Measurements from ENCODE around the gene ARHGAP9.
A peak's percentile ranks its signal among the peaks of the same experiment; 100 is the strongest.

DNA sequence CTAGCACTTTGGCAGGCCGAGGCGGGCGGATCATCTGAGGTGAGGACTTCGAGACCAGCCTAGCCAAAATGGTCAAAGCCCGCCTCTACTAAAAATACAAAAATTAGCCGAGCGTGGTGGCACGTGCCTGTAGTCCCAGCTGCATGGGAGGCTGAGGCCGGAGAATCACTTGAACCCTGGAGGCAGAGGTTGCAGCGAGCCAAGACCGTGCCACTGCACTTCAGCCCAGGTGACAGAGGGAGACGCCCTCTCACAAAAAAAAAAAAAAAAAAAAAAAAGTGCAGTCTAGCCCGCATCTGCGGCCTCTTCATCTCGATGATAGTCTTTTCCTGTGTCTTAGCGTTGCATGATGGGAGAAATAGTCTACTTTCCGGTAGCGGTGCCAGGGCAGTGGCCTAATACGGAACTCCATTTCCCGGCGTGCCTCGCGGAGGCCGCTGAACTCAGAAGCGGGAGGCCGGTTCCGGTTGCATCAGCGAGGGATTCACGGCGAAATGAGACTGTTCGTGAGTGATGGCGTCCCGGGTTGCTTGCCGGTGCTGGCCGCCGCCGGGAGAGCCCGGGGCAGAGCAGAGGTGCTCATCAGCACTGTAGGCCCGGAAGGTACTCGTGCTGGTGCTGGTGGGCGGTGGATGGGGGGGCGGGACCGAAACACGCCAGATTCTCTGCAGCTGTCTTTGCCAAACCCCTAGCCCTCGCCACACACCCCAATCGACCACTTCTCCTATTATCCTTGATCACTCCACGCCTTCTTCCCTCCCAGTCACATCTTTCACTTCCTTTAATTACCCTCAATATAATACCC is 8.1 kb upstream of the ARHGAP9 start, which contains the start of gene MARS1:
- TF ChIP-seq, protein P1, sequence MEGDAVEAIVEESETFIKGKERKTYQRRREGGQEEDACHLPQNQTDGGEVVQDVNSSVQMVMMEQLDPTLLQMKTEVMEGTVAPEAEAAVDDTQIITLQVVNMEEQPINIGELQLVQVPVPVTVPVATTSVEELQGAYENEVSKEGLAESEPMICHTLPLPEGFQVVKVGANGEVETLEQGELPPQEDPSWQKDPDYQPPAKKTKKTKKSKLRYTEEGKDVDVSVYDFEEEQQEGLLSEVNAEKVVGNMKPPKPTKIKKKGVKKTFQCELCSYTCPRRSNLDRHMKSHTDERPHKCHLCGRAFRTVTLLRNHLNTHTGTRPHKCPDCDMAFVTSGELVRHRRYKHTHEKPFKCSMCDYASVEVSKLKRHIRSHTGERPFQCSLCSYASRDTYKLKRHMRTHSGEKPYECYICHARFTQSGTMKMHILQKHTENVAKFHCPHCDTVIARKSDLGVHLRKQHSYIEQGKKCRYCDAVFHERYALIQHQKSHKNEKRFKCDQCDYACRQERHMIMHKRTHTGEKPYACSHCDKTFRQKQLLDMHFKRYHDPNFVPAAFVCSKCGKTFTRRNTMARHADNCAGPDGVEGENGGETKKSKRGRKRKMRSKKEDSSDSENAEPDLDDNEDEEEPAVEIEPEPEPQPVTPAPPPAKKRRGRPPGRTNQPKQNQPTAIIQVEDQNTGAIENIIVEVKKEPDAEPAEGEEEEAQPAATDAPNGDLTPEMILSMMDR (conservative IDR thresholded peaks at IDR 0.05) = peak; percentile 60
- no peak for TF ChIP-seq ZFX (IDR thresholded peaks at IDR 0.05)
